RWPE1 (cell line): ENCODE results near the gene SPOCK3.

Experiments
- CTCF ChIA-PET: fragments of 350-600 bp; sonication (Branson Sonifier 250); formaldehyde crosslinking; extraction: SDS; loops from one replicate; lab custom pipeline; 2021; lab: Yijun Ruan, JAX
- POLR2A ChIA-PET: fragments of 400-600 bp; formaldehyde crosslinking; extraction: SDS; loops from one replicate; lab custom pipeline; 2020; ENCODE audit warnings: antibody characterized with exemption; ENCODE audit not compliant: low non-redundant PET; lab: Yijun Ruan, JAX
- DNase-seq: peaks from one replicate; pipeline ENCODE4 v3.0.0; 2012; ENCODE audit warnings: low spot score
- H3K27ac ChIP-seq: fragments of 450-650 bp; 2 replicates; pipeline ENCODE4 v1.5.1; 2017
- TF ChIP-seq, protein P1 (sequence below): fragments of 450-650 bp; conservative IDR thresholded peaks from 2 replicates; pipeline ENCODE4 v1.5.1; 2017; ENCODE audit warnings: low read depth, mild to moderate bottlenecking

Gene SPOCK3

DNA sequence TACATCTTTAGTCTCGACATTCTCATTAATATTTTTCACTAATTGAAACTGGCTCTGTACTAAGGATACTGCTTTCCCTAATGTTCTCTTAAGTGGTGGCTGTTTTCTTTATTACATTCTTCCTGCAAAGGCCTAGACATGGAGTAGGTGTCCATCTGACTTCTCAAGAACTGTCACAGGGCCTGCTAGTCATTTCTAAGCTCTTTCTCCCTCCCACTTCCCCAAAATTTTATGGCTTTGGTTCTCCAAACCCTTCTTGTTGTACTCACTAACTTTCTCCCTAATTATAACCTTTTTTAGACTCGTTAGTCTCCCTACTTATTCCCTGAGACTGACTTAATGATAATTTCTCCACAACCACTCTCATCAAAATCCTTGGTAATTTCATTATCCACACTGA is 133.3 kb downstream of the SPOCK3 start:
- ChIA-PET POLR2A (no interaction called here), CTCF (no interaction called here)
- no peak overlapping the region for H3K27ac ChIP-seq
- TF ChIP-seq, protein P1, sequence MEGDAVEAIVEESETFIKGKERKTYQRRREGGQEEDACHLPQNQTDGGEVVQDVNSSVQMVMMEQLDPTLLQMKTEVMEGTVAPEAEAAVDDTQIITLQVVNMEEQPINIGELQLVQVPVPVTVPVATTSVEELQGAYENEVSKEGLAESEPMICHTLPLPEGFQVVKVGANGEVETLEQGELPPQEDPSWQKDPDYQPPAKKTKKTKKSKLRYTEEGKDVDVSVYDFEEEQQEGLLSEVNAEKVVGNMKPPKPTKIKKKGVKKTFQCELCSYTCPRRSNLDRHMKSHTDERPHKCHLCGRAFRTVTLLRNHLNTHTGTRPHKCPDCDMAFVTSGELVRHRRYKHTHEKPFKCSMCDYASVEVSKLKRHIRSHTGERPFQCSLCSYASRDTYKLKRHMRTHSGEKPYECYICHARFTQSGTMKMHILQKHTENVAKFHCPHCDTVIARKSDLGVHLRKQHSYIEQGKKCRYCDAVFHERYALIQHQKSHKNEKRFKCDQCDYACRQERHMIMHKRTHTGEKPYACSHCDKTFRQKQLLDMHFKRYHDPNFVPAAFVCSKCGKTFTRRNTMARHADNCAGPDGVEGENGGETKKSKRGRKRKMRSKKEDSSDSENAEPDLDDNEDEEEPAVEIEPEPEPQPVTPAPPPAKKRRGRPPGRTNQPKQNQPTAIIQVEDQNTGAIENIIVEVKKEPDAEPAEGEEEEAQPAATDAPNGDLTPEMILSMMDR: no peak
- DNase-seq: no peak

DNA sequence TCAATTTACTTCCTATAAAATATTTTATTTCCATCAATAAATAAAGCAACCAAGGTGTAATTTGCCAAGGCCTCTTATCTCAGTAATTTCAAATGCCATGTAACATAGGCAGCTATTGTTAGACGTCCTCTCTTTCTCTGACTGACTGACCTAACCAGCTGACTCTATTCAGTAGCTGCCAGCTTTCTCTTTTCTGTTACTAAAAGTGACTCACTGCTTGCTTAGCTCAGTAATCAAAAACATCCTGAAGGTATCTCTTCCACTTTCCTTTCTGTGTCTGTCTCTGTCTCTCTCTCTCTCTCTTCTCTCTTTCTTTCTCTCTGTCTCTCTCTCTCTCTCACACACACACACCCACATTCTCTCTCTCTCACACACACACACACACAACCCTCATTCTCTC is 134.2 kb downstream of the SPOCK3 start:
- DNase-seq: peak; percentile 38
- no peak overlapping the region for H3K27ac ChIP-seq
- CTCF ChIA-PET: no interaction called here
- TF ChIP-seq, protein P1: no peak
- POLR2A ChIA-PET: no interaction called here

DNA sequence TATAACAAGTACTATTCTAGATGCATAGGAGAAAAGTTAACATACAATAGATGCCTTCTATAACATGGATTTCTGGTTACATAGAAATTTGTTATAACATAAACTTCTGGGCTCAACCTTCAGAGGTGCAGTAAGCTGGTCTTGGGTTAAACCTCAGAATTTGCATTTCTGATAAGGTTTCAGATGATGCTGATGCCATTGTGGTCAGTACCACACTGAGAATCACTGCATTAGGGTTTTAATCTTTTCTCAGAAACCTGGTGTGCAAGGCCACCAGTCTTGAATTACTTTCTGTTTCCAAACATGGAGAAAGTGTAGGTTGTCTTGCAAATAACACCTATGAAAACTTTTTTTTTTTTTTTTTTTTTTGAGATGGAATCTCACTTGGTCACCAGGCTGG is 146.2 kb downstream of the SPOCK3 start:
- CTCF ChIA-PET: interaction anchor here (0.6 kb wide), 1 partner anchor 1260 kb away, joined by 5 read pairs; no protein-coding TSS in a partner anchor
- TF ChIP-seq, protein P1: no peak
- POLR2A ChIA-PET: no interaction called here
- H3K27ac ChIP-seq: no peak overlapping the region
- no peak for DNase-seq

DNA sequence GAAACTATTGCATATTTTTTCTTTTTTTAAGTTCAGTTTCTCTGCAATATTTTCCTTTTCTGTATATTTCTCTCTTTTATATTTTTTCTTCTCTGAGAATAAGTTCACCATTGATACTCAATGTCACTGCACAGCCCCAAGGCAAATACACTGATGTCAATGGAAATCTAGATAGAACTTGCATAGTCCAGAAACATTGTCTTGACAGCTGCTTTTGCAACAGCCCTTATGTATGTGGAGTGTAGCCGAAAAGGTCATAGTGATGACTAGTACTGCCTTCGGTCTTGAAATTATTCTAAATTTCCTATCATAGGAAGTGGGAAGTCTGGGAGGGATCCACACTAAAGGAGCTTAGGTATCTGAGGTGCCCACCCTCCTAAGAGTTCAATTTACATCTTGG is 150.0 kb downstream of the SPOCK3 start:
- no peak for DNase-seq
- POLR2A ChIA-PET: no interaction called here
- CTCF ChIA-PET: interaction anchor here (0.7 kb wide), 1 partner anchor 86 kb away, joined by 4 read pairs; no protein-coding TSS in a partner anchor
- TF ChIP-seq, protein P1: no peak
- no peak overlapping the region for H3K27ac ChIP-seq

DNA sequence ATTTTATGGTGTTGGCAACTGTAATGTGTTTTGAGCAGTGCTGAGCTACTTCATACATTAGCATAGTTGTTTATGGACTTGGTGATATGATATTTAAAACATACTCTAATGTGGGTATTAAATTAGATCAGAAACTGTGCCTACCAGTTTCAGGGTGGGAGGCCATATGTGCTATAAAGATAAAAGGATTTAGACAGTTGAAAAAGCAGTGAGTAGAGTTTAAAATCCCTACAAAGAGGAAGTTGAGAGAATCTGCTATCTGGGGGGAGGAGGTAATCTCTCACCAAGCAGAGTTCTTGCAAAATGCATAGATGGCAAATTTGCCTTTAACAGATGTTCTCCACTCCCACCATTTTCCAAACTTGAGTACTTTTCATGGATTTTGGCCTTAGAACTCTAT is 154.5 kb downstream of the SPOCK3 start:
- DNase-seq: no peak
- TF ChIP-seq, protein P1: no peak
- ChIA-PET POLR2A (no interaction called here), CTCF (no interaction called here)
- H3K27ac ChIP-seq: no peak overlapping the region

DNA sequence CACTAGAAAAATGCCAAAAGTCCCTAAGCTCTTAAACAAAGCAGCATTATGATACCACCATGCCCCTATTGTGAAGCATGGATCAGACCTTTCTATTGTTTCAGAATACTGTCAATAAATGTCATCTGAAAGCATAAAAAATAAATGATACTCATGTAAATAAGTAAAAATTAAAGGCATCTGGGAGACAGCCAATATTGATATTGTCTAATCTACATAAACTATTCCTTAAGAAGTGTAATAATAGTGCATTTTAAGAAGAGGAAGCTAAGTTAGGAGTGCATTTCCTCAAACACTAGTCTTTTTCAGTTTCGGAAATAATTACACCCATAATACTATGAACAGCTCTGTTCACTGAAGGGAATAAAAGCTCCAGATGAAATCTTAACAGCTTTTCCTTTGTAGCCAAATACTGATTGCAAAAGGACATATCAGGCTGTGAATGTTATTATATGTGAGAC is 181.6 kb downstream of the SPOCK3 start:
- TF ChIP-seq, protein P1: no peak
- CTCF ChIA-PET: interaction anchor here (0.8 kb wide), 1 partner anchor 181 kb away, joined by 5 read pairs; the partner anchor contains the start of gene SPOCK3
- no peak overlapping the region for H3K27ac ChIP-seq
- POLR2A ChIA-PET: no interaction called here
- DNase-seq: no peak
